ENCODE results near the gene BCAS3.

Gene BCAS3

DNA sequence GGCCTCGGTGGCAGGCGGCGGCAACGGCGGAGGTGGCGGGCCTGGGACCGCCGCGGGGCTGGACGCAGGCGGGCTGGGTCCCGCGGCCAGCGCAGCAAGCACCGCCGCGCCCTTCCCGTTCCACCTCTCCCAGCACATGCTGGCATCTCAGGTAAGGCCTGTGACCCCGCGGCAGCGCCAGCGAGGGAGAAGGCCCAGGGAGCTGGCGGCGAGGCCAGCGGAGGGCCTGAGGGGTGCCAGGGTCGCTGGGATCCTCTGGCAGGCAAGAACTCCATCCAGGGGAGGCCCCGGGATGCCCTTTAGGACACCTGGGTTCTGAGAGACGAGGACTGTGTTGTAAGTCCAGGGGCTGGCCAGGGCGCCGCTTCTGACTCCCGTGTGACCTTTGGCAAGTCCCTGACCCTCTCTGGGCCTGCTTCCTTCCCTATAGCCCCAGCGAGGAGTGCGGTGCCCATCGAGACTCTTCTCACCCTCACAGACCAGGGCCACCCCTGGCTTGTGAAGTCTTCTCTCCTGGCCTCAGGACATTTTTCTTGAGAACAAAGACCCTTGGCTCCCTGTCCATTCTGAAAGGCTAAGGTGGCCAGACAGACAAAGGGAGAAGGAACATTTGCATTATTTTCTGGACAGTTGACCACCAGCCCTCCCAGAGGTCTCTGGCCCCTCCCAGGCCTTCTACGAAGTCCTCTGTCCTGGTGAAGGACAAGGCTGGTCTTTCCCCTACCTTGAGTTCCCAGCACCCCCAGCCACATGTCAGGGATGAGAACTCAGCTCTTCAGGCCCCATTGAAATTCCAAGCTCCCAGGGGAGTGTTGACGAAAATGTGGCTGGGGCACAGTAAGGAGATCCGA is 728.3 kb downstream of the BCAS3 start:
- no peak for DNase-seq

DNA sequence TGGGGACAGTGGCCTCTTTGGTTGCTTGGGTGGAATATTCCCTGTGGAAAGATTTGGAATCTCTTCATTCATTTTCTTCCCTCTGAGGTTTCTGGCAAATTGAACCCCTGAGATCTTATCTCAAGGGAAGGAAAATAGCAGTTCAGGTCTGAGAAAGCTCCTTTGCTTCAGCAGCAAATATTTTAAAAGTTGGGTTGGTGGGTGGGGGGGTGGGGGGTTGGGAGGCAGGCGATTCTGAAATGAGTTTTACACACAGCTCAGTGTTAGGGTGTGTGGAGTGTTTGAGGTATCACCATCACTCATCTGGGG is 728.8 kb downstream of the BCAS3 start:
- no peak for DNase-seq

- DNase-seq = no peak
These were observed 729.6 kb downstream of the BCAS3 start for GRCh38 chr17:61406971-61407911.

DNA sequence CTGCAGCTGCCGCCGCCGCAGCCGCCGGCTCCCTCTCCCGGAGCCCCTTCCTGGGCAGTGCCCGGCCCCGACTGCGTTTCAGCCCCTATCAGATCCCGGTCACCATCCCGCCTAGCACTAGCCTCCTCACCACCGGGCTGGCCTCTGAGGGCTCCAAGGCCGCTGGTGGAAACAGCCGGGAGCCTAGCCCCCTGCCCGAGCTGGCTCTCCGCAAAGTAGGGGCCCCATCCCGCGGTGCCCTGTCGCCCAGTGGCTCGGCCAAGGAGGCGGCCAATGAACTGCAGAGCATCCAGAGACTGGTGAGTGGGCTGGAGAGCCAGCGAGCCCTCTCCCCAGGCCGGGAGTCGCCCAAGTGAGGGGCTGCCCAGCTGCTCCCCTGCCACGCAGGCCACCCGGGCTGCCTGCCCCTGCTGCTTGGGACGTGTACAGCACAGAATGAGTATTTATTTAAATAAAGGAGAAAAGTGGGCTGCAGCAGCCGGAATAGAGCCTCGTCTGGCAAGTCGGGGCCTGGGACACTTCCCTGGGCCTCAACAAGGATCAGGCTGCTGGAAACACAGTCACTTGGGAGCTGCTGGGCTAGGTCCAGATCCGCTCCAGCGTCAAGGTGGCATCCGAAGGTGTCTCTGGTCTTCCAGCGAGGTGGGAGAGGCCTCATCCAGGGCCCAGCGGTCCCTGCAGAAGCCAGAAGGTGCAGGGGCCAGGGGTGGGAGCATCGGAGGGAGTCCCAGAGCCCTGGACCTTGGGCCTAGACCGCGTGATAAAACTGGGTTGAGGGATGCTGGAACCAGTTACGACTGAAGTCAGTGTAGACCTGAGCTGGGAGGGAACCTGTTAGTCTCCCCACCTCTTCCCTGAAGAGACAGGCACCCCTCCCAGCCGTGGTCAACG is 730.7 kb downstream of the BCAS3 start:
- no peak for DNase-seq

DNA sequence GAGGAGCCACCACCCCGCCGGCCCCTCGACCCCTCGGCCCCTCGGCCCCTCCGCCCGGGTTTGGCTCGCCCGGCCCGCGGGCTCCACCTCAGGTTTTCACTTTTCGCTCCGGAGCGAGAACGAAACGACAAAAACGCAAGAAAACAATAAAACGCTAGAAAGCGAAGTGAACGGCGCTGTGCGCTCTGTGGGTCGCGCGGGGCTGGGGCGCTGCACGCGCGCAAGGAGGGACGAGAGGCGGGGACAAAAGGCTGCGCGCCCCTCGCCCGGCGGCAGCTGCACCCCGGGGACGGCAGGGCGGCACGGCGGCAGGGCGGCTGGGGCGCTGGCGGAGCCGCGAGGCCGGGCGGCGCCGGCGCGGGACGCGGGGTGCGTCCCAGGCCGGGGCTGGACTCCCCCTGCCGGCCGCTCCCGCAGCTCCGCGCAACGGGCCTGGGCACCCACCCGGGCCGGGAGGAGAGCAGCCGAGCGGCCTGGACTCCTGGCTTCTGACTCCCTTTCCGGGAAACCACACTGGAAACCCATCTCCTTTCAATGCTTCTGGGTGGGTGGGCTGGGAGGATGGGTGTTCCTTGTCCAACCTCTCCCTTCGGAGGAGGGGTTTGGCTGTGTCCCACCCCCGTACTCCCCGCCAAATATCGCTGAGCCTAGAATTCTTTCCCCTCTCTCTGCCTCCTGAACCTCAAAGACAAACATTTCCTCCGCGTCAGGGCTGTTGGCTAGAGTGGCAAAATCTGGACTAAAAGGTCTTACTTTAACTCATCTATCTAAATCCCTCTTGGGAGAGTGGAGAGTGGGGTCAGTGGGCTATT is 731.9 kb downstream of the BCAS3 start:
- DNase-seq = peak; percentile 54

DNA sequence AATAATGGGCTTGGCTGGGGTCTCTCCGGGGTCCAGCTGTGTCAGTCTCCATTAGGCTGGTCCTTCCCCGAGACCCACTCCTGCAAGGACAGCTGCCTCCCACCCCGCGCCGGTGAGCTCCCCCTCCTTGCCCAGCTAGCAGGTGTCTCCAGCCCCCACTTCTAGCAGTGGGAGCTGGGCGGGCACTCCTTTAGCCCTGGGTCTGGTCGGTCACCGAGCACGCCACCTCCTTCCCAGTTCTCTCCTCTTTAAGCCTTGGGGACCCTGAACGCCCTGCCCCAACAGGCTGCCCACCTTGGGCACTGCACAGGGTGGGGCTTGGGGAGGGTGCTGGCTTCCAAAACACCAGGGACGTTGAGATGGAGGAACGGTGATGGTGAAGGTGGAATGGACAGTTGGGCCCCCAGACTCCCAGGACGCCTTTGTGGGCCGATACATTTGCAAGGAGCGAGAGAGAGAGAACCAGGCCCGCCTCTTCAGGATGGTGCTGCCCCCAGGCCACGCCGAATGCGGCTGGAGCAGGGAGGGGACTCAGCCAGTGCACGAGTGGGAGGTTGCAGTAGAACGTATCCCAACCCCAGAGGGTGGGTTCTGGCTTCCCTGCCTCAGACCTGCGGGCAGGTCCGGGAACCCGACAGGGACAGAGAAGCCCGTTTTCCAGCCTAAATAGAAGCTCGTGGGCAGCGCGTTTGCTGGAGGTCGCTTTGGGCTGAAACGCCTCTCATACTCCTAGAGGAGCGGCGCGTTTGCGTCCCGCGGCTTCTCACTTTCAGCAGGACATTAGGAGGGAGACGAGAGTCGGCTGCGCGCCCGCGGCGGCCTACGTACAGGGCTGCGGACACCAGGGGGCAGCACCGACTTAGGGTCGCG is 732.7 kb downstream of the BCAS3 start:
- peak; percentile 40 for DNase-seq

GRCh38 chr17:61411011-61411260 is 733.3 kb downstream of the BCAS3 start:
- DNase-seq = no peak

DNA sequence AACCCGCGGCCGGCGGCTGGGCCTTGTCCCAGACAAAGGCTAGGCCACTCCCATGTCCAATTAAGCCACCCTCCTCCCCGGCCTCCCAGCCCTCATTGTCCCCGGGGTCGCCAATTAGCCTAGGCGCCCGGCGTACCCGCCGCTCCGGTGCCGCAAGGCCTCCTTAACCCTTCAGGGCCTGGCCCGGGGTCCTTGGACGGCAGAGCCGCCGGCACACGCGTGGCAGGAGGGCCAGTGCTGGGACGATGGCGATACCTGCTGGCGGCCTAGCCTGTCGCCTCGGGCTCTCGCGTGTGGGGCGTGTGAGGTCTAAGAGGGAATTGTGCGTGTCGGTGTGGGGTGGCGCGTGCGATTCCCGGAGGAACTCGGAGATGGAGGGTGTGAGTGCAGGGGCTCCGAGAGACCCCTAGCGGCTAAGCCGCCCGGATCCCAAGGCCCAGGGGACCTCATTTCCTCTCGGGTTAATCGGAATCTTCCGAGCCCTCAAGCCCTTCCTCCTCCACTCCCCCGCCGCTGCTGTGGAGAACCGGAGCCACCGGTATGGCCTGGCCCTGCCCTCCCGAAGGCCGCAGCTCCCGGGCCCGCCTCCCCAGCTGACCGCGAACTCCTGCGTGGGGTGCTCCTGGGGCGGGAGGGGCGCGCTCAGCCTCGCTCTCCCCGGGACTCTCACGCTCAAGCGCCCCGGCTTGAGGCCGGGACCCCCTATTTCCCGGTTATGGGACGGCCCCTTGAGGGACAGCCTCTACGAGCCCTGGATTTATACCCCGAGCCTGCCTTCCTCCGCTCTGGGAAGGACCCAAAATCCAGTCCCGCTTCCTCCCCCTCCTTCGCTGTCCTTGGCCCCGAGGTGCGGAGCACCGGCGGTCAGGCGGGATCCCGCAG is 733.9 kb downstream of the BCAS3 start:
- DNase-seq = no peak

DNA sequence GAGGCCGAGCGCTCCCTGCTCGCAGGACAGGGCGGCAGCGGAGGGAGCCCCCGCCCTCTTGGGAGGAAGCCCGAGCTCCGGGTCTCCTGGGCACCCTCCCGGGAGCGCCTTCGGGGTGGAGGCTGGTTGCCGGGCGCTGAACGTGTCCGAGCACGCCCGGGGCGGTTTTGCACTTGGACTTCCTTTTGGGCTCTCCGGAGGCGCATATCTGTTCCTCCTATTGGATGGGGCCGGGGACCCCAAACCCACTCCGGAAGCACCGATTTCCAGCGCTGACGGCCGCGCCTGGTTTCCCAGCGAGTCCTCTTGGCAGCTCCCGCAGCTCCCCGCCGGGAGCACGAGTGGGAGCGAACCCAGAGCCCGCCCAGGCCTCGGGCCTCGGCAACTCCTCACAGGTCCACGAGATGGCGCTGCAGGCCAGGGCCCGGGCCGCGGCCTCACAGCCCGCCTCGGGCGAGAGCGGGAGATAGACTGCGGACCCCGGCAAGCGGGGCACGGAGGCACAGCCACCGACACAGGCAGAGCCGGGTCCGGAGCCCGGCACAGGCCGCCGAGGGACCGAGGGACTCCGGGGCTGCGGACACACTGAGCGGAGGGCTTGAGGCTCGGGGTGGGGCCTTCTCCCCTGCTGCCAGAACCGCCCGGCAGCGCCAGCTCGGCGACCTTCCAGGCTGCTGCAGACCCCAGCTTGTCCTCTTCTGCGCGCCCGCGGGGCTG is 734.6 kb downstream of the BCAS3 start:
- peak; percentile 62 for DNase-seq

- DNase-seq = no peak
These were observed 735.4 kb downstream of the BCAS3 start for GRCh38 chr17:61412860-61413660.

GRCh38 chr17:61413661-61414126 is 736.0 kb downstream of the BCAS3 start:
- no peak for DNase-seq

GRCh38 chr17:61414141-61414935 is 736.7 kb downstream of the BCAS3 start:
- no peak for DNase-seq

DNA sequence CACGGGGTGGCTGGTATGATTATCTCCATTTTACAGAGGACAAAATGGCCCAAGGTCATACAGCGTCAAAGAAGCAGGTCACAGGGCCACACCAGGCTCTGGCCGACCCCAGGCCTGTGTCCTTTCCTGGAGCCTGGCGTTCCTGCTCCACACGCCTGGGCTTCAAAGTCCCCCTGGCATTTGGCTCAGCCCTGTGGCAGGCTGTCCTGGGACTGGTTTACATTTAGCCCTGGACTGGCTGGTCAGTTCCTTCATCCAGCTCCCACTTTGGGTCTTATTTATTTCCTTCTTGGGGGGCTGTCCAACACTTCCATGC is 737.2 kb downstream of the BCAS3 start:
- no peak for DNase-seq

- DNase-seq = no peak
These were observed 737.9 kb downstream of the BCAS3 start for GRCh38 chr17:61415374-61416210.

DNA sequence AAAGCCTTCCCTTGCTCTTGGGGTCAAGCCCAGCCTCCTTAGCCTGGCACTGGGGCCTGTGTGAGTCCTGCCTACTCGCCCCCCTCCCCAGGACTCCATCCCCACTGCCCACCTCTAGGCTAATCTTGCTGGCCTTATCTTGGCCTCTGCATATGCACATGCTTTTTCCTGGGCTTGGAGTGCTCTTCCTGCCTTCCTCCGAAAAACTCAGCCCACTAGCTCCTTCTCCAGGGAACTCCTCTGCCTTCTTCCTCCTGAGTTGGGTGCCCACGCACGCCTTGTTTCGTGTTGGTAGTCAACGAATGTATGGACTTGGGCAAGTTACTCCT is 738.5 kb downstream of the BCAS3 start:
- DNase-seq = no peak

GRCh38 chr17:61416540-61417363 is 739.1 kb downstream of the BCAS3 start:
- peak; percentile 76 for DNase-seq
